ENCODE measurements around the gene RBKS.
"Not testable (repeated sequence)": the region's sequence is repeated elsewhere in the genome, so short reads cannot be mapped to it uniquely, and the experiment has no call there.

The RBKS gene

DNA sequence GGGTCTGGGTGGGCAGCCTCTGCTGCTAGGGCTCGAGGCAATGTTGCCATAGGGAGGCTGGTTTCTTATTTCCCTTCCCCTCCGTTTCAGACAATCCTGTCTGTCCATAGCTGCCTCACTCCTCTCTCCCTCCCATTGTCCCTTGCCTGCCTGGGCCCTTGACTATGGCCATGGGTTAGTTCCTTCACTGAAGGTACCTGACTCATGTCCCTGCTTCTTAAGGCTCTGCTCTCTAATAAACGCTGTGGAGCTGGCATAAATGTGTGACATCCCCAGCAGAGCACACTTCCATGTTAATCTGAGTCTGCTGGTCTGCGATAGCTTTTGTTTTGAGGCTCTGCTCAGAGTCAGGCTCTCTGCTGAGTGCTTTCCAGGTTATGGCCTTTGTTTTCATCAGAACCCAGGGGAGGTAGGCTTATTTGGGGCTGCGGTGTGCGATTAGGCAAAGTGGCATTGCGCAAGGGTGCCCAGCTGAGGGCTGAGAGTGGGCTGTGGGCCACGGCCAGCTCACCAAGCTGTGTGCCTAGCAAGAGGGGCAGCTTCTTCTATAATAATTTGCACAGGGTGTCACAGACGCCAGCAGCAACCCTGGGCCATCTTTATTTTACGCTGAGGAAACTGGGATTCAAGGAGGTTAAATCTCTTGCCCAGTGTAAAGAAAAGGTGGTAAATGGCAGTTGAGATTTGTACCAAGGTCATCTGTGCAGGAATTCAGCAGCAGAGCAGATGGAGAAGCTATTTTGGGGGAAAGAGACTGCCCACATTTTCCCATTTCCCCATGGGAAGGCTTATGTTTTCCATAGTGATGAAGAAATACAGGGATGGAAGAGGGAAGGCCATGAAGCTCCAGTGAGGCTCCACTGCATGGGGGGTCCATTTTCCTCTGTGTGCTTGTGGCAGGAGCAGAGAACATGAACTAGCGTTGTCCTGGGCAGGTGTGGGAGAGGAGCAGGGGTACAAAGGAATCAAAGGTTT, 93.1 kb downstream of the RBKS start:
- DNase-seq = no peak

- no peak for DNase-seq
Measured at GRCh38 chr2:27795868-27796277, 94.3 kb downstream of the RBKS start.

GRCh38 chr2:27795093-27795834, 94.9 kb downstream of the RBKS start:
- no peak for DNase-seq

- no peak for DNase-seq
Measured at GRCh38 chr2:27792759-27793158, 97.4 kb downstream of the RBKS start.

GRCh38 chr2:27790796-27791195, 99.4 kb downstream of the RBKS start:
- DNase-seq = no peak

DNA sequence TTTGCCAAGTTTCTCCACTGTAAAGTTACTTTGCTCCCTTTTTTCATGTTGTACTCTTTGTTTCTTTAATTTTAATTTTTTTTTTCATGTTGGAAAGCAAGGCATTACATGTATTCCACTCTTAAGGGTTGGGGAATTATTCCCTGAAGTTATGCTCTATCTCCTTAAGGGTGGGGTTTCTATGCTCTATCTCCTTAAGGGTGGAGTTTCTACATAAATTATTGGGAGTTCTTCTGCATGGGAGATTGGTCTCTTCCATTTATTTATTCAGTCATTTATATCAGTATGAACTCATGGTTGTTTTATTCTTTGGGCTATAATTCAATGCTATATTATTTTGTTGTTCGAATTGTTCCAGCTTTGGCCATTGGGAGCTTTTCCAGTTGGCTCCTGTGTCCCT, 107.5 kb downstream of the RBKS start:
- DNase-seq = no peak

DNA sequence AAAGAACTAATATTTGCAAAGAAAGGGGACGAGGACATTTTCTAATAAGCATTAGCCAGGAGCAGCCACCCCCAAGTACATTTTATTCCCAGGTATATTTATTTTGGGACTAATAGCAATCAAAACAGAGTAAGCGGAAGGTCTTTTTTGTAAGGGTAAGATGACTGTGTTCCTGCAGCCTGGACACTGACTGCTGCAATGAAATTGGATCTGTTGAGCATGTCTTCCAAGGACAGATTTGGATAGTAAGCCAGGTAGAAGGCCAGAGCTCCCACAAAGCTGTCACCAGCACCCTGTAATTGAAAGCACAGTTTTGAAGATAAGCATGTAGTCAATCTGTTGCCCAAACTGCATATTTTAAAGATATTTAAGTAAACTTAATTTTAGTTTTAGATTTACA, 108.7 kb downstream of the RBKS start:
- no peak for DNase-seq

DNA sequence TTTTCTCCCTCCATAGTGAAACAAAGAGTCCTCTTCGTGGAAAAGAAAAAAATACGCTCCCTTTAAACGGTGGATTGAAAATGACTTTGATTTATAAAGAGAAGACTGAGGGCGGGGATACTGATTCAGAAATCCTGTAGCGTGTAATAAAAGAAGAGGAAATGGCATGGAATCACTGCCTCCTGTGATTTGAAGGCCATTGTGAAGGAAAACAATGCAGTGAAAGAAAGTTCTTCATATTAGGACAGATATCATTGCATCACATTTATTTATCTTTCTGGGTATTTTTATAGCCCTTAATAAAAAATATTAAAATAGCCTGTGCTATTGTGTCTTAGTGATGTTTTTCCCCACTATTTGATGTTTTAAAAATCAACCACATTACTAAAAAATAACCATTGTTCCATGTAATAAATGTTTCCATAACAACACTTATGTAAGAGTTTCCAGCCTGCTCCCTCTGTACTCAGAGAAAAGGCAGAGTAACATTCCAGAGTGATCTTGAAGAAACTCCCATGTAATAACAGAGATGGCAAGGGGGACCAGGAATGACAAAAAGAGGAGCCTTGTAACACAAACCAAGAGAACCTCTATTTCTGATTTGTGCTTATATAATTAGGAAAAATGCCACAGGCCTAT, 110.7 kb downstream of the RBKS start:
- no peak for DNase-seq

GRCh38 chr2:27776696-27777095, 113.5 kb downstream of the RBKS start:
- DNase-seq = no peak

DNA sequence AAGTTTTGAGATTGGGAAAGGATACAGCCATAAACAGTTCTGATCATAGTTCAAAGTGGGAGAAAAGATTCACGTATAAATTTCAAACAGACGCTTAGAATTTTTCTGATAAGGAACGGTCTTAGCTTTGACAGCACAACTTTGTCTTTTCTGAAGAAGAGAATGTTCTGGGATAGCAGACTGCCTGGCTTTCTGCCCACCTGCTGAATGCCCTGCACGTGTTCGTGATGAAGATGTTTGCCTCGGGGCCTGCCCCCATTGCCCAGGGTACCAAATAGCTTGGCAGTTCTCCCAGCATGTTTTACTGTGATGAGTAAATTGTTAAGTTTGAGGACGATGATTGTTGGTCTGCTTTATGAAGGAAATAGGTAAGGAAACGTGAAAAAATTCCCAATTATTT, 114.1 kb downstream of the RBKS start:
- no peak for DNase-seq

DNA sequence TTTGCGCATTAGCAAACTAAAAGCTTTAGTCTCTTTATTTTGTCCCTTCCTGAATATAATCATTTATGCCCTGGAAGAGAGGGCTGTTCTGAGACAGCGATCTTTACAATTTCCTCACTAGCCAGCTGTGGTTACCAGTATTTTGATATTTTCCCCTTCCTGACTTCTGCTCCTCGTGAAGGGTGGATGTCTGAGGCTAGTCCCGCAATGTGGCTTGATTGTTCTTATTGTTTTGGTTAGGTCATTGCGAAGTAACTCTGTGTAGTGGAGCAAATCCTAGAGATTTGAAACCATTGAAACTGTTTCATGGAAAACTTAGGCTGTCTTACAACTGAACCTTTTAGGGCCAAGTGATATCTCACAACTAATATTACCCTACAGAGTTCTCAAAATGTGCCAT, 116.2 kb downstream of the RBKS start:
- DNase-seq = no peak

GRCh38 chr2:27772804-27773203, 117.4 kb downstream of the RBKS start:
- DNase-seq = no peak

GRCh38 chr2:27771548-27772335, 118.4 kb downstream of the RBKS start, which contains the start of gene MRPL33:
Gene MRPL33 (plus strand): TSS chr2:27771719. CDS start chr2:27771778, 59 bp downstream.
- DNase-seq = peak; percentile 92

DNA sequence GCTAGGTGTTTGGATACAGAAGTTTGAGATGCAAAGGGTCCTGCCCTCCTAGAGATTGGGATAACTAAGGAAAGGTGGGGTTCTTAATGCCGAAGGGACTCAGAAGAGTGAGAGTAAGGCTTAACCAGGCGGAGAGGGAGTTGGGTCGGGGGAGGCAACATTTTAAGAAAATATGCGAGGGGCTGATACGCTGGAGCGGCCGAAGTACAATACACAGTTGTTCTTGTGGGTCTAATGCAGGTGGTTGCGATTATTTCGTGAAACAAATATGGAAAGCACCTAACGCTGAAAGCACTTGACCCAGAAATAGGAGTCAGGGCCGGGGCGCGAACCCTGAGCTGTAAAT, 119.0 kb downstream of the RBKS start:
- DNase-seq = no peak

GRCh38 chr2:27766287-27766661, 123.9 kb downstream of the RBKS start:
- DNase-seq = no peak

- no peak for DNase-seq
Measured at GRCh38 chr2:27765621-27766286, 124.4 kb downstream of the RBKS start.

GRCh38 chr2:27764526-27764925, 125.7 kb downstream of the RBKS start:
- not testable (repeated sequence) for DNase-seq

DNA sequence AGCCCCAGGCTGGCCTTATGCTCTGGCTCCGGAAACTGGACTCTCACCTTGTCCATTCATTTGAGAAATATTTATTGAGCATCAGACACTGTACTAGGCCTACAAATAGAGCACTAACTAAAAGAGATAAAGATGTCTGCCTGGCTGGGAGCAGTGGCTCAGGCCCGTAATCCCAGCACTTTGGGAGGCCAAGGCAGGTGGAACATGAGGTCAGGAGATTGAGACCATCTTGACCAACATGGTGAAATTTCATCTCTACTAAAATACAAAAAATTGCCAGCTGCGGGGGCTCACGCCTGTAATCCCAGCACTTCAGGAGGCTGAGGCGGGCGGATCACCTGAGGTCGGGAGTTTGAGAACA, 126.3 kb downstream of the RBKS start:
- no peak for DNase-seq

DNA sequence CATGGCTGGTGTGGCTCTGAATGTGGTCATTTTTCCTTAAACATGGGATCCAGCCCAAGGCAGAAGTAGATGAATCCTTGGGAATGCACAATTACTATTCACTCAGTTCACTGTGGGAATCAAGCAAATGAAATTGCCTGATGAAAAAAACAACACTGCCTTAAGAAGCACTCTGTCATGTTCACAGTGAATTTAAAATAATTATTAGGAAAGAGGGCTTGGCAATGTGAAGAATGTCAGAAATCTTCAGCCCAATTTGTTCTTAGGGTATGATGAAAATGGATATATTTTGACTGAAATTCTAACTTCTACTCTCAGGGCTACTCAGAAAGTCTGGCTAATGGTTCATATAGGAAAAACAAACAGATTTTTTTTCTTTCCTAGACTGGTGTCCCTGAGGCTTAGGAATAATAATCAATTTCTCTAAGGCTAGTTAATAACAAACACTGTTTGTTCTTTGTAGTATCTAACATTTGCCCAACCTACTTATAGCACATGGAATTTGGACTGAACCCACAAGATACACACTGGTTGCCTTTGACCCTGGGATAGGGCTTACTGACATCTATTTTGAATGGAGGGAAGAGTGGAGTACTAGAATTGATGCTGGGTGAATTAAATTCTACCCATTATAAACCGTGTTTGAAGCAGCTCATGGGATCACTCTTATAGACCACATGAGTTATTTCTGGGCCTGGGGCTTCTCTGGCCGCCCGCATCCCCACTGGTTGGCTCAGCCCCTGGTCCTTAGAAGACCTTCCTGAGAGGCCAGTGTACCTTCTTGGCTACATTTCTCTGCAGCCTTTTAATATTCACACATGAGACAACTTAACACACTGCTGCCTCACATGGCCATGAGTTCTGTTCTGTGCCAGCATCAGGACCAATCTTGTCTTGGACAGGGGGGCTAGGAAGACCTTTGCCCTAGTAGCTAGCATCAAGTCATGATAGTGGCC, 127.0 kb downstream of the RBKS start:
- no peak for DNase-seq

DNA sequence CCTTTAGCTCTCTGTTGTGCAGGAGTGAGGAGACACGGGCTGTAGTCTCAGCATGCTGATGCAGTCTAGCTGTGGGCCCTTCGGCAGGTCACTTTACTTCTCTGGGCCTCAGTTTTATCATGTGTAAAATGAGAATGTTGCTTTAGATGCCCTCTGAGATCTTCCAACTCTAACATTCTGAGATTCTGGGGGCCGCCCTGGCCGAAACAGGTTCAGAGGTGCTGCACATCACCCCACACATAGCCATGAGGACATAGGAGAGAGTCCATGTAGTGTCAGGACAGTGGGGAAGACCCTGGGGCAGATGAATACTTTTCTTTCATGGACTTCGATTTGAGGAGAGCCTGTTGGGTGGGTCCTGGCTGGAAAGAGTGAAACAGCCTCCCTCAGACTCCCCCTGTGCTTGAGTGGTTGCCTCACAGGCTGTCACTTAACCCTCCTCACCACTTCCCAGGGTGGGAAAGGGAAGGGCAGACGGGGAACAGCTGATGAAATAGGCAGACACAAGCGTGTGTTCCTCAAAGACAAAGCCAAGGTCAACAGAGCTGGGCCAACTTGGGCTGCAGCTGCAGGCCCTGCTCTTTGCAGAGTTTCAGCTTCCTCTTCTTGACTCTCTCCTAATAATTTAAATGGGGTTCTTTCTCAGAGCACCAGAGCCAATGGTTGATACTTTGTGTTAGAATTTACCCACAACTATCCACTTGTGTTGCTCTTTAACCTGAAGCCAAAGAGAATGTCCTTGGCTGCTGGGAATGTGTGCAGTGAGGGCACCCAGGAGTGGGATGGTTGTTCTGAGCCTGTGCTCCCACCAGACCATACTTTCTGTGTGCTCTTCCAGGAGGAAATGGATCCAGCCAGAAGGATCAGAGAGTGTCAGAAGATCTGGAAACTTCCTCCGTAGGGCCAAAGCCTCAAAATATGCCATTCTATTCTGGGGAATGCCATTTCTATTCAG, 133.4 kb downstream of the RBKS start:
- no peak for DNase-seq

All from NCI-H510A (cell line).